HG03103 (cell line): ENCODE results near the gene RBP3.

Experiments used
- ATAC-seq: cut with Tn5 transposase; IDR thresholded peaks from one replicate; pipeline ENCODE4 v1.9.1; 2021; ENCODE audit warnings: low read depth; ENCODE audit not compliant: unreplicated experiment

The RBP3 gene

DNA sequence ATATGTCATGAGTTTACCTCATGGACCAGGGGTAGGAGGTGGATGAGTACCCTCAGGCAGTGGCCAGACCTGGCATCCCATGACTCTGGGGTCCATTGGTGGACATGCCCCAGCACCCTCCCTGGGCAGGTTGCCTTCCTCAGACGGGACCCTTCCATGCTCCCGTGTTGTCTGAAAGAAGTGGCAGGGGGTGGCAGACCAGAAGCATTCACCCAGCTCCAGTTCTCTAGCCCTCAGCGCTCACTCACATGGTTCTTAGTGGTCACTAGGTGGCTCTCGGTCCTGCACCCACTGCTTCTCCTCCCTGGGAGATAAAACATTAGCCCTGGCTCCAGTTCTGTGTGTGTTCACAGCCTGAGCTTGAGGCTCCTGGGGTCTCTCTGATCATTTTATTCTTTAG lies 6.0 kb downstream of the RBP3 start:
- no peak for ATAC-seq

- no peak for ATAC-seq
These were observed 6.7 kb downstream of the RBP3 start for GRCh38 chr10:47354900-47355299.

- ATAC-seq, result no peak
These were observed 8.5 kb downstream of the RBP3 start for GRCh38 chr10:47356708-47357107.

DNA sequence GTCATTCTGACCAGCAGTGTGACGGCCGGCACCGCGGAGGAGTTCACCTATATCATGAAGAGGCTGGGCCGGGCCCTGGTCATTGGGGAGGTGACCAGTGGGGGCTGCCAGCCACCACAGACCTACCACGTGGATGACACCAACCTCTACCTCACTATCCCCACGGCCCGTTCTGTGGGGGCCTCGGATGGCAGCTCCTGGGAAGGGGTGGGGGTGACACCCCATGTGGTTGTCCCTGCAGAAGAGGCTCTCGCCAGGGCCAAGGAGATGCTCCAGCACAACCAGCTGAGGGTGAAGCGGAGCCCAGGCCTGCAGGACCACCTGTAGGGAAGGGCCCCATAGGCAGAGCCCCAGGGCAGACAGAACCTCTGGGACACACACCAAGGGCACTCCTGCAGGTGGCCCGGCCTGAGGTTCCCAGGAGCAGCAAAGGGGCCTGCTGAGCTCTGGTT lies 9.0 kb downstream of the RBP3 start:
- ATAC-seq, result no peak

DNA sequence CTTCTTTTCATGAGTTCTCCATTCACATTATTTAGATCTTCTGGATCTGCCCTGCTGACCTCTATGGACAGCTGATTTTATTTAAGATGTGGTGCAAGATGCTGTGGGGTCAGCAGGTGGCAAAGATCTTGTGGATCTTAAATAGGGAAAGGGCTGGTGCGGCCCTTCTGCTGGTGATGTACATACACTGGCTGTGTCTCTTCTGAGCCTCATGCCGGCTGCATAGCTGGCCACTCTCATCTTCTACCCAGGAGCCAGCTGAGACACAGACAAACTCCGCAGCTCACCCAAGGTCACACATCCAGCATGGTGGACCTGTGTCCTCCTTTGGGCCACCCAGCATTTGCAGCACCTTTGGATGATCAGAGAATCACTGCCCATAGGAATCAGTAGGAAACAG lies 9.7 kb downstream of the RBP3 start:
- ATAC-seq, result no peak

DNA sequence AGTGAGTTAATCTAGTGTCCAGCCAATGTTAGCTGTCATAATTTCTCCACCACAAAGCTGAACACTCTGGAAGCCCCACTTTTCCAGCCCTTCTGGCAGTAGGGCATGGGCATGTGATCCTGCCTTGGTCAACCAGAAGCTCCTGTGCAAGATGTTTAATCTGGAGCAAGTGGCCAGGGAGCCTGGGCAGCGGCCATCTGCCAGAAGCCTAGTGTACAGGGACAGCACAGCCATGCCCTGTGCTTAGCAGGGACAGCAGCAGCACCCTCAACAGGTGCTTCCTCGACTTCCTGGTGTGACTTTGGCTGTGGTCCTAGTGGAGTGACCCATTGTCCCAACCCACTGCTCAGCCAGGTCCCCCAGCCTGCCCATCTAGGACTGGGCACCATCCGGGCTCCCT lies 10.3 kb downstream of the RBP3 start:
- ATAC-seq, result no peak

- ATAC-seq, result no peak
These were observed 10.9 kb downstream of the RBP3 start for GRCh38 chr10:47359101-47359500.

DNA sequence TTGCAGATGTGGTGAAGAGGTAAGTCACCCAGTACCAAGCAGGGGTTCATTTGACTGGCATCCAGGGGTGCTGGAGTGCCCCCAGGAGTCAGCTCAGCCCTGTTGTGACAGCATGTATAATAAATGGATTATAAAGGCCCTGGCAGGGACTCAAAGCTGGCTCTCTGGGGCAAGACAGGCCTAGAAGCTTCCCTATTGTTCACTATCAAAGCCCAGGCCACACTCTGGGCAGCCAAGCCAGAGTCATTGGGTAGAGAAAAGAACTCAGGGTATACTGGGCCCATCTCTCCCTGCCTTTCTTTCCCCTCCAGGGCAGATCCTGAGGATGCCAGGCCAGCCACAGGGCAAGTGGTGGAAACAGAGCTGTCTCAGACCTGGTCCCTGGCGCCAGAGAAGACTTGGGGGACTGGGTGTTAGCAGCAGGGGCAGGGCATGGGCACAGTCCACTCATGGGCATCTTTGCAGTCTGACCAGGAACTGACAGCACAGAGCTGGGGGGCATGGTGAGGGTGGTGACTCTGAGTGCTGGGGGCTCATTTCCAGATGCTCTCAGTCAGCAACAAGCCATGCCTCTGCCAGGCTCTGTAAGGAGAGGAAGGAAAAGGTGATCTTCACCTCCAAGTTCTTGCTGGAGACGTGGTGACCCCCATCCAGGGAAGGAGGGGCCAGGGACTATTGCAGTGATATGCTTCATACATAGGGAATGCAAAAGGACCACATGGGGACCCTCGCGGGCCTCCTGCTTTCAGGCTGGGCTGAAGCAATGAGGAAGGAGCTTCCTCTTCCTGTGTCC lies 11.7 kb downstream of the RBP3 start:
- no peak for ATAC-seq

DNA sequence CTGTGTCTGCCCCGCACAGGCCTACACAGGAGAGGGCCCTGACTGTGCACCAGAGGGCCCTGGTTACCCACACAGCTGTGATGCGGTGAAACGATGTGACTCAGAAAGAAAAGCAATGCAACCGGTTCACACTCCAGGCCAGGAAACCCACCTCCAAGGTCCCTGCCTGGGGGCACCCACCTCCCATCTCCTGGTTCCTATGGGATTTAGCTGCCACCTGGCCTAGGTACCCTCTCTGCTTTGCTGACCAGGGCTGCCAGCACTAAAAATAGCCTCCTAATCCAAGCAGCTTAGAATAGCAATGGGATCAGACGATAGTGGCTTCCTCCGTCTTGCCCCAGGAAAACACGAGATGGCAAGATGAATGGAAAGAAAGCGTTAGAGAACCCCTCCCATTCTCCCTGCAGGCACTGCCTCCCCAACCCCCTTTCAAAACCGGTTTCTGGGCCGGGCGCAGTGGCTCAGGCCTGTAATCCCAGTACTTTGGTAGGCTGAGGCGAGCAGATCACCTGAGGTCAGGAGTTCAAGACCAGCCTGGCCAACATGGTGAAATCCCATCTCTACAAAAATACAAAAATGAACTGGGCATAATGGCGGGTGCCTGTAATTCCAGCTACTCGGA lies 12.4 kb downstream of the RBP3 start:
- ATAC-seq, result no peak

GRCh38 chr10:47361293-47361692 lies 13.1 kb downstream of the RBP3 start:
- no peak for ATAC-seq

GRCh38 chr10:47362199-47362598 lies 14.0 kb downstream of the RBP3 start:
- ATAC-seq, result no peak

- ATAC-seq, result no peak
These were observed 15.6 kb downstream of the RBP3 start for GRCh38 chr10:47363781-47364180.

- no peak for ATAC-seq
These were observed 16.2 kb downstream of the RBP3 start for GRCh38 chr10:47364366-47364765.

DNA sequence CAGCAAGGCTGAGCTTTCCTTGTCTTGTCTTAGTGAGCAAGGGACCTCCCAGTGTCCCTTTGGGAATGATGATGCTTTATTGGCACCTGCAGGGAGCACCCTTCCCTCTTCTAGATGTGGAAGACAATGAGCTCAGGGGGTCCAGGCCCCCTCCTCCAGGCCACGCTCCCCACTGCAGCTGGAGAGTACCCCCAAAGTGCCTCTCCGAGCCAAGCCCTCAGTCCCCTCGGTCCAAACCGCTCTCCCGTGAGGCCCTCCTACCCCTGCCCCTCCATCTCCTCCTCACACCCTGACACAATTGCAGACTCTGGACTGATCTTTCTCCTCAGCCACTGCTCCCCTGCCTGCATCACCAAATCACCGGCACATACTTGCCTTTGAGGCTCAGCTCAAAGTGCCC lies 16.7 kb downstream of the RBP3 start:
- ATAC-seq, result no peak

DNA sequence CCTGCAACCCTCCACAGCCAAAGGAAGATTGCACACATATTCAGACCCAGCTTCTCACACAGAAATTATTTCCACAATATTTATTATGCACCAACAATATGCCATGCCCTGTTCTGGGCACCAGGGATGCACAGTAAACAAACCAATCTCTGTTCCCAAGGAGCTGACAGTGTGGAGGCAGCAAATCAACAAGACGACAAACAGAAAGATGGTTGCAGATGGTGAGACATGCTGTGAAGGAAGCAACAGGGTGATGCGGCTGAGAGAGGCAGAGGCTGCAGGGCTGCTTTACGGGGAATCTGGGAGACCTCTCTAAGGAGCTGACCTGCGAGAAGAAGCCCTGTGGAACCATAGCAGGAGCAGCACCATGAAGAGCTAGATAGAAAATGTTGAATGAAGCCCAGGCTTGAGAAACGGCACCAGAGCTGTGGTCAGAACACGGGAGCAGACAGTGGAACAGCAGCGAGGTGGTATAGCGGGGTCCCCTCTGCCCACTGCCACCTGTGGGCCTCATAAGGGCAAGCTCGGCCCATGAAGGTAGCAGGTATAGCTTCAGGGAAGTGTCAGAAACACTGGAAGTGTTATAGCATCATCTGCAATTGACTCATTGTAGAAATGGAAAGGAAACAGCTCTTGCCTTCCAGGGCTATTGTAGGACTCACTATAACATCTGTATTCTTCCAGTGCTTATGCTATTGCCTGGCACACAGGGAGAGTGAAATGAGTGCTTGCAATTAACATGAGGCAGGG lies 17.4 kb downstream of the RBP3 start:
- no peak for ATAC-seq

DNA sequence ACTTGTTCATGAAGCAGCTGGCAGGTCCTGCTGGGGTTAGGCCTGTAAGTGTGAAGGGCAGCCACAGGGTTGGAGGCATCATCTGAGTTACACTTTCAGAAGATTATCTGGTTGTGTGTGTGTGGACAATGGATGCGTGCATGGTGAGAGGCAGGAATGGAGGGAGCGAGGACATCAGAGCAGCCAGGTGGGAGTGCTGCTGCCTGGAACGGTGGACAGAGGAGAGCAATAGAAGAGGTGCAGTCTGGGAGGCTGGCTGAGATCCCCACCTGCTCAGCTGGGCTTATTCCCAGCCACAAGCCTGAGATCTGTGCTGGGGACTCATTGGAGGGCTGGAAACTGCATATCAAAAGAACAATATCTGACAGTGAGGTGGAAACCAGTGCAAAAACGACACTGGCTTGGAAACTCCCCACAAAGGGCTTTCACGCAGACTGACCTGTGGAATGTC lies 18.0 kb downstream of the RBP3 start:
- no peak for ATAC-seq

GRCh38 chr10:47366731-47367460 lies 18.7 kb downstream of the RBP3 start:
- no peak for ATAC-seq

GRCh38 chr10:47367646-47368045 lies 19.5 kb downstream of the RBP3 start:
- ATAC-seq, result no peak

DNA sequence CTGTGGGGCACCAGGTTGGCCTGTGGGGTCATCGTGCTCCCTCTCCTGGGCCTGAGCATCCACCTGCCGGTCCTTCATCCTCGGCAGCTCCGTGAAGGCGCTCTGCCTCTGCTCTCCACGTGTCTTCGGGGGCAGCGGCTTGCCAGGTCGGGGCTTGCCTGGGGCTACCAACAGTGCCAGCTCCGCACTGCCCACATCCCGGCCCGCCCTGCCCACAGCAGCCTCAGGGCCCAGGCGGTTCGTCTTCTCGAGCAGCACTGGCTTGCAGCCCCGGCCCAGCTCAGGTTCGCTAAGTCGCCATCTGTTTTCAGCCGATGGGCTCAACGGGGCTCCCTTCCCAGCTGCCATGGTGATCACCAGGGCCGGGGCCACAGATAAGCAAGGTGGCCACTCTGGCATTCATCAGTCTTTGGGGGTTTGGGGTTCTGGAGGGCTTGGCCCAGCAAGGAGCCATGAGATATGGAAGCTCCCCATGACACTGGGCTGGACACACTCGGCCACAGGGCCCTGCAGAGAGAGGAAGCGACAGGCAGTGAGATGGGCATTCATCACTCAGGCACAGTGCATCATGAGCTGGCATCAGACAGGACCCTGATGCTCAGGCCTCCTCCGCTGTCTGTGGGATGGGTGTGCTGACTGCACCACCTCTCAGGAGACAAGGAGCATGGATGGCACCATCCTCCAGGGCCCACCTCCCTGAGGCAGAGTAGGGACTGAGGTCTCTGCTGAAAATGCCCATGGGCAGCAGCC lies 20.4 kb downstream of the RBP3 start:
- ATAC-seq, result no peak

- no peak for ATAC-seq
These were observed 21.2 kb downstream of the RBP3 start for GRCh38 chr10:47369251-47369894.
